Activated naive CD8-positive, alpha-beta T cell treated with anti-CD3 and anti-CD28 coated beads, Interleukin-2, amount 50 U/mL, for 16 hours (primary cell): Measurements from ENCODE around the gene AGPS.
"Not testable (repeated sequence)": the region's sequence is repeated elsewhere in the genome, so short reads cannot be mapped to it uniquely, and the experiment has no call there.

Experiments
- DNase-seq: peaks from one replicate; pipeline ENCODE4 v3.0.0-alpha.2; 2020; ENCODE audit warnings: low read depth, low spot score

The AGPS gene

DNA sequence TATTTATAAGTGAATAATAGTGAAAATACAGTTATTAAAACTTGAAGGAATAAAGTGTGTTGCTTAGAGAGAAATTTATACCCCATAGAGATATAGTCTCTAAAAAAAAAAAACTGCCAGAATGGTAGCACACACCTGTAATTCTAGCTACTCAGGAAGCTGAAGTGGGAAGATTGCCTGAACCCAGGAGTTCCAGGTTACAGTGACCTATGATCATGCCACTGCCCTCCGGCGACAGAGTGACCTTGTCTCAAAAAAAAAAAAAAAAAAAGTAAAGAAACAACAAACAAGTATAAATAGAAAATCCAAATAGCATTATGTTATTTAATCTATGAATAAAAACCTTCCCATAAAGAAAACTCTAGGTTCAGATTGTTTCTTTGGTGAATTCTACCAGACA lies 7.4 kb upstream of the AGPS start:
- no peak for DNase-seq

- no peak for DNase-seq
These were observed 676 bp upstream of the AGPS start for GRCh38 chr2:177391822-177392372.

GRCh38 chr2:177393203-177393755 lies 706 bp downstream of the AGPS start:
- no peak for DNase-seq

GRCh38 chr2:177393824-177394593 lies 1.4 kb downstream of the AGPS start:
- DNase-seq, result no peak

DNA sequence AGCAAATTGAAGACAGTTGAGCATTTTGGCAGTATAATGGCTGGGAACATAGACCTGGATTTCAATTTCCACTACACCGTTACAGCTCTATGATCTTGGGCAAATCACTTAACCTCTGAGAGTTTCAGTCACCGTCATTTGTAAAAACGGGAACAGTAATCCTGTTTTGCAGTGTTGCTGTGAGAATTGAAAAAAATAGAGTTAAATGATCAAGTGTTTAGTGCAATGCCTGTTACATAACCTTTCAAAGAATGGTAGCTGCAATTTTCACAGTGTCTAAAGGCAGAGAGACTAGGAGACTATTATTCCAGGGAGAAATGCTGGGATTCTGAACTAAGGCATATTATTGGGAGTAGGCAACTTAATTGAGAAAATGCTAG lies 2.0 kb downstream of the AGPS start:
- DNase-seq, result no peak

DNA sequence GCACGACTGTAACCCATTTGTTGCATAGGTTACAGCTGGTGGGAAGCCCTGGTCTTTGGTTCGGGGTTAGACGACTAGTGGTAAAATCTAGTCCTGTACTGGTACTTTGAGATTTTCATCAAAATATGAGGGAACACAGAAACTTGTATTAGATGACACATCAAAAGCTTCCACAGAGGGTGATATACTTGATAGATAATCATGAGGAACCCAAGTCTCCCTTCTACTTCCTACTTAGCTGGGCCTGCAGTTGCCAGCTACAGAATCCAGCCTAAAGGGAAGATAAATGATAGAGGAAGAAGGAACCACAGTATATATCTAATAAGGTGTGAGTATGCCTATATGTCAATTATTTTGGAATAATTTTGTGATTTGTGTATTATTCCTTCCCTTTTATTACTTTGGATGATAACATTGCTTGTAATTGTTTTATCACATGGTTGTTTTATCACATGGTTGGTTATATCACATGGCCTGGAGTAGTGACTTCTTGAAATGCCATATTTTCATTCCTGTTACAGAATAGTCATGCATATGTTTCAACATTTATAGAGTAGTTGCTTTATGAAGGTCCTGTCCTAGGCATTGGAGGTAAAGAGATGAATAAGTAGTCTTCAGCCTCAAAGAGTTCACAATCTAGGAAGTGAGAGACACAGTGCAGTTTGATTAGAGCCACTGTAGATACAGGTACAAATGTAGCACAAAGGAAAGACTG lies 2.9 kb downstream of the AGPS start:
- no peak for DNase-seq

DNA sequence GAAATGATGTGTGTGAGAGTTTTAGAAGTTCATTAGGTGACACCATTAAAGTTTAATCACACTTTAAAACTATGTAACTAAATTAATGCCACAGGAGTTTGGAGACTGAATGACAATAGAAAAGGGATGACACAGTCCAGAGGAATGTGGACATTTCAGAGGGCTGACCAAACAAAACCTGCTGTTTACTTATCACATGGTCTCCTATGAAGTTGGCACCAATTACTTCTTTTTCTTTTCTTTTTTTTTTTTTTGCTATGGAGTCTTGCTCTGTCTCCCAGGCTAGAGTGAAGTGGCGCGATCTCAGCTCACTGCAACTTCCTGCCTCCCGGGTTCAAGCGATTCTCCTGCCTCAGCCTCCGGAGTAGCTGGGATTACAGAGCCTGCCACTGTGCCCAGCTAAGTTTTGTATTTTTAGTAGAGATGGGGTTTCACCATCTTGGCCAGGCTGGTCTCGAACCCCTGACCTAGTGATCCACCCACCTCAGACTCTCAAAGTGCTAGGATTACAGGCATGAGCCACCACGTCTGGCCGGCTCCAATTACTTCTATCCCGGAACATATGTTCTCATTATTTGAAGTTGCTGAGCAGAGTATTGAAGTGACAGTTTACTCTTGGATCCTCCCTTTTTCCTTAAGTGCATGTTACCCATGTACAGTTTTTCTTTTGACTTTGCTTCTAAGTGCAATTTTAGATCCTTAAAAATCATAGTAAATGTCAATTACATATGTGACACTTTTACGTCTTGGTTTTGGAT lies 4.3 kb downstream of the AGPS start:
- DNase-seq, result no peak

- DNase-seq, result no peak
These were observed 5.1 kb downstream of the AGPS start for GRCh38 chr2:177397481-177398289.

GRCh38 chr2:177398290-177398683 lies 5.7 kb downstream of the AGPS start:
- no peak for DNase-seq

GRCh38 chr2:177398791-177399190 lies 6.2 kb downstream of the AGPS start:
- no peak for DNase-seq

DNA sequence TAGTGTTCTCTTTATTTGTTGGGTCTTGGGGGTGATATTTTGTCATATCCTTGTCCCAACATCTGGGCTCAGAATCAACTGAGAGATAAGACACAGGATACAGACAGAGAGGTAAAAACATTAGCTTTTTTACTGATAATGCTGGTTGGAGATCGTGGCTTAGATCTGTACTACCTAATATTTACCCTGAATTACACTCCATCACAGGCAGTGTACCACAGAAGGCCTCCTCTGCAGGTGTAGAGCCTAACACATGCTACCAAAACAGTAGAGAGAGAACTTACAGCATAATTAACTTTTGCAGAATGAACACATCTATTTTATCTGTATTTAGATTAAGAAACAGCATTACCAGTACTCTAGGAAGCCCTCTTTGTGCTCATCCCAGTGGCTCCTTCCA lies 6.8 kb downstream of the AGPS start:
- DNase-seq, result no peak

GRCh38 chr2:177400337-177400923 lies 7.9 kb downstream of the AGPS start:
- no peak for DNase-seq

GRCh38 chr2:177402096-177402495 lies 9.5 kb downstream of the AGPS start:
- no peak for DNase-seq

DNA sequence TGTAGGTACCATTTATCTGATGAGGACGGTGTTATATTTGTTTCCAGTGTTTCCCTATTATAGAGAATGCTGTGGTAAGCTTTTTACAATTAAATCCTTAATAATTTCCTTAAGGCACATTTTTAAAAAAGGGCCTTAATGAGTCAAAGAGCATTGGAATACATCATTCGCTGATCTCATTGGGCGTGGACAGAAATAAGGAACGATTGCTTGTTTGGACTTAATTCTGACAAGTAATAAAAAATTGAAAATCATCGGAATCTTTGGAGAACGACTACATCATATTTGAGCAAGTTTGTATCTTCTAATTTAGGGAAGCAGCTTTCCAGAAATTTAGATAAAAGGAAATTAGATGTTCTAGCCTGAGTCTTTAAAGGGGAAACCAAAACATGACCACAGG lies 11.3 kb downstream of the AGPS start:
- DNase-seq, result no peak

DNA sequence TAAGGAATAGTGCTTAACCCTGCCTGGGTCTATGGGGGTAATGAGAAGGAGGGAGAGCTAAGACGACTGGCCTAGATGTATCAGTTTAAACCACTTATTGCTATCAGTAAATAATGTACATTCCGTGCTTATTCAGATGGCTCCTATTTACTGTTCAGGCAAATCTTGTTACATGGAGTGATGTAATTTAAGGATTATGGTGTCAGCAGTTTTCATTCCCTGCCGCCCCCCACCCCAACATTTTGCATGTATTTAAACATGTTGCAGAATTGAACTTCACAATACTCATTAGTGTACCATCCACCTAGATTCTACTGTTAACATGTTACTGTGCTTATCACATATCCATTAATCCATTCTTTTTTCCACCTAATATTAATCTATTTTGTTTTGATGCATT lies 11.7 kb downstream of the AGPS start:
- DNase-seq, result no peak

DNA sequence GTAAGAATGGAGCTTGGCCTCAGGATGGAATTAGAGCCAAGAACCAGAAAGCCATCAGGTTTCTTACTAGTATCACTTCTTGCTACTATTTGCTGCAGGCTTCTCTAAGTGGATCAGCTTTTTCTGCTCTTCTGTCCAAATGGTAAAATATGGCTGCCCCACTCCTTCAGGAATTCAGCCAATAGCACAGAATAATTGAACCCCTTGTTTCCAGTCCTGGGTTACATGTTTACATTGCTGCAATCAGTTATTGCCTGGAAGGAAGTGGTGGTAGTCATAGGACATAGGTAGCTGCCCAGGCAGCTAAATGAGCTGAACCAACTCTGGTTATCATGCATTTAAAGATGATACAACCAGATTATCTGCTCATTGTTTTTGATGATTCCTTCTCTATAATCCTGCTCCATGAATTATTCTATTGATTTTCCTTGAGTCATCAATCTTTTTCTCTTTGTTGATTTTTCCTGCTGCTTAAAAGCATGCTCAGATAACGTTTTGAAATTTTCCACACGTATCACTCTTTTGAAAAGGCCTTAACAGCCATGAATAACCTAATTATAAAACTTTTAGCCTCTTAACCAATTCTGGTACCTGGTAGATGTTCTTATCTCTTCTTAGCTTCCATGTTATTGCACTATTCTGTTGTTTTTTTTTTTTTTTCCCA lies 12.6 kb downstream of the AGPS start:
- DNase-seq, result no peak

DNA sequence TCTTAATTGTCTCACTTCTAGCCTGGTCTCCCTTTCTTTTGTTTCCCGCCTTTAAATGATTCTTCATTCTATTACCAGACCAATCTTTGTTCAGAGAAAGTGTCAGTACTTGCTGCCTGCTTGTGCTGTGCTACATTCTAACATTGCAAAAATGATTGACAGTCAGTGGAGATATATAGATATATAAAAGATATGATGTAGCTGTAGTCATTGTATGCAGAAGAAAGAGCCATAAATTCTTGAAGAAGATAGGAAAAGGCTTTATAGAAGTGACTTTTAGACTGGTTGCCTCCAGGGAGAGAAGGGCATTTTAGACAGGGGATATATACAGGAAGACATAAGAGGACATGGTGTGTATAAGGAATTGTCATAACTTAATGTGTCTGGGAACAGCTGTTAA lies 13.6 kb downstream of the AGPS start:
- DNase-seq, result no peak

DNA sequence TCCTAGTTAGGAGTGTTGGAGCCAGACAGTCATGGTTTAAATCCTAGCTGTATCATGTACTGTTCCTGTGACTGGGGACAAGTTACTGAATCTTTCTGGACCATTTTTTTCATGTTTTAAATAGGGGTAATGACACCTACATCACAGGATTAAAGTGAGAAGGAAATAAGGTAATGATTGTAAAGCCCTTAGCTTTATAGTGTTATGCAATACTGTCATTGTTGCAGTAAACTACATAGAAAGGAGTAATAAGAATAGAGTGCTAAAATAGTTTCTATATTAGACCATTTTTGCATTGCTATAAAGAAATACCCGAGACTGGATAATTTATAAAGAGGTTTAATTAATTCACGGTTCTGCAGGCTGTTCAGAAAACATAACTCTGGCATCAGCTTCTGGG lies 14.5 kb downstream of the AGPS start:
- DNase-seq, result no peak

- DNase-seq, result not testable (repeated sequence)
These were observed 18.1 kb downstream of the AGPS start for GRCh38 chr2:177410629-177411028.

DNA sequence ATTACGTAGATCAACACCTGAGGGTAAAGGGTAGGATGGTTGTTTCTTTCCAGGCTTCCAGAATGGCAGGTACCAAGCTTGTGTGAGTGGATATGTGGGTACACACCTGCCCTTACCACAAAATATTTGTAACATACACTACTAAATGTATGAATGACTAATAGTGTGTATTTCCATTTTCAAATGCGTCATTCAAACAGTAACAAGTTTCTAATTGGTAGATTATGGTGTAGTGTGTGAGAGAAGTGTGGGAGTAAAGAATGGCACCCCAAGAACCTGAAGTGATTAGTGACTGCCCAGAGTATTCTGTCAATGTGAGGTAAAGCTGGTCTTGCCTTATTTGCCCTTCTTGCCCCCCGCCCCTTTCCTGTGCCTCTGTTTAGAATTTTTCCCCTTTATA lies 21.1 kb downstream of the AGPS start:
- DNase-seq, result no peak
